ENCODE results near the gene WDPCP. TPM values are rescaled to one million over a fixed set of nuclear protein-coding genes. Genes with fewer than 3 reads are reported as not detected.

The WDPCP gene
- total and polyA plus RNA-seq, 2 of the 13 experiments (the other 11 are each of a cell fraction or from before 2014, with no cell fraction given) = 2.9 to 5.2 TPM

DNA sequence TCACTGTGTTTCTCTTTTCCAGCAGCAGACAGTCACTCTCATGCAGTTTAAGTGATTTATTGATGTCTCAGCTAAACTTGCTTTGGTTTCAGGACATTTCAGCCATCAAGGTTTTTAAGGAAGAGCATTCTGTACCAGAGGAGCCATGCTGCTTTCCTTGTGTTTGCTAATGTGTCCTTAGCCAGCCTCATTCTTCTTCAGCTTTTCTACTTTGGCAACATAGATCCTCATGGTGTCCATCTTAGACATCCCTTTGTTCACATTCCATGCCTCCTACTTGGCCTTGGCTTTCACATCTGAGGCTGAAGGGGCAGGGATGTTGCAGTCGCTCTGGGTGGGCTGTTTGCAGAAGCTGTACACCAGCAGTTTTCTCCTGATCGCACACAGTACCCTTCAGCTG, 469.5 kb downstream of the WDPCP start:
- Histone ChIP-seq H3K9me3 (ENCODE audit: low read length) (no peaks in the 10 kb centered on the region), H3K4me1 (ENCODE audit: insufficient read depth, low read length) (no peaks in the 10 kb centered on the region), H3K79me2 (ENCODE audit: insufficient read depth, low read length) (no peaks in the 10 kb centered on the region), H2AFZ (ENCODE audit: low read length) (no peak overlapping the region), H3K4me2 (ENCODE audit: low read depth, low read length) (no peak overlapping the region), H4K20me1 (ENCODE audit: insufficient read depth, low read length) (no peaks in the 10 kb centered on the region), H3K9ac (ENCODE audit: insufficient read depth, low read depth, low read length) (no peak overlapping the region), H3K36me3 (replicated peaks in 1 of 2; ENCODE audit: control insufficient read depth in 1 of 2, insufficient read depth in 2 of 2, low read length in 2 of 2) (no peaks in the 10 kb centered on the region), H3K27me3 (ENCODE audit: control insufficient read depth in 1 of 2, insufficient read depth in 2 of 2, low read length in 2 of 2) (no peaks in the 10 kb centered on the region), H3K4me3 (replicated peaks in 1 of 3; ENCODE audit: insufficient read depth in 1 of 3, low read depth in 2 of 3, low read length in 3 of 3) (no peak overlapping the region), H3K27ac (ENCODE audit: extremely low read length, insufficient read depth, low read length) (no peak overlapping the region)
- intact Hi-C loops (cut with micrococcal nuclease; ENCODE audit: unreplicated experiment) = no loop called here
- FAIRE-seq (no peak), DNase-seq (ENCODE audit: low spot score) (no peak), ATAC-seq (no peak)
- POLR2A ChIA-PET = no interaction called here
- no peak for TF ChIP-seq MIXL1 (CRISPR knock-in tag; IDR thresholded peaks at IDR 0.05)
- TF ChIP-seq MAFK (conservative IDR thresholded peaks at IDR 0.05 in 1 of 2, IDR thresholded peaks at IDR 0.05 in 1 of 2; ENCODE audit: low read length in 2 of 2) = peak; percentile 38 to 50; a peak in 3 of 4 replicates
- TF ChIP-seq ETV6 (CRISPR knock-in tag; conservative IDR thresholded peaks at IDR 0.05) = no peak
- 53% methylated on average over 2 of the region's 2 CpGs for WGBS (ENCODE audit: low lambda C conversion rate)
- BruUV-seq (replicated peaks) = no TSS peak
- in situ Hi-C loops (cut with HindIII; ENCODE audit: extremely low pct_ligation_motif_present, low pct_unique_long_range_greater_than_20kb) = no loop called here
- CTCF ChIA-PET (ENCODE audit: low intra/inter-chr PET ratio, low total read pairs) = no interaction called here

DNA sequence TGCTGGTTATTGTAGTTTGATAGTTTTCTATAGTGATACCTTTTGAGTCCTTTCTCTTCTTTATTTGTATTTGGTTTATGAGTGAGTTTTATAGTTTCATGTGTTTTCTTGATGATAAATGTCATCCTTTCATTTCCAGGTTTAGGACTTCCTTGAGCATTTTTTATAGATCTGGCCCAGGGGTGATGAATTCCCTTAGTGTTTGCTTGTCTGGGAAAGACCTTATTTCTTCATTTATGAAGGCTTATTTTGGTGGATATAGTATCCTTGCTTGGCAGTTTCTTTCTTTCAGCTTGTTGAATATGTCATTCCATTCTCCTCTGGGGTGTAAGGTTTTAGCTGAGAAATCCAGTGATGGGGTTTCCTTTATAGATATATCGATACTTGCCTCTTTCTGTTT, 483.8 kb downstream of the WDPCP start:
- WGBS (ENCODE audit: low lambda C conversion rate) = 45% methylated on average over 1 of the region's 1 CpG
- TF ChIP-seq, protein P1, sequence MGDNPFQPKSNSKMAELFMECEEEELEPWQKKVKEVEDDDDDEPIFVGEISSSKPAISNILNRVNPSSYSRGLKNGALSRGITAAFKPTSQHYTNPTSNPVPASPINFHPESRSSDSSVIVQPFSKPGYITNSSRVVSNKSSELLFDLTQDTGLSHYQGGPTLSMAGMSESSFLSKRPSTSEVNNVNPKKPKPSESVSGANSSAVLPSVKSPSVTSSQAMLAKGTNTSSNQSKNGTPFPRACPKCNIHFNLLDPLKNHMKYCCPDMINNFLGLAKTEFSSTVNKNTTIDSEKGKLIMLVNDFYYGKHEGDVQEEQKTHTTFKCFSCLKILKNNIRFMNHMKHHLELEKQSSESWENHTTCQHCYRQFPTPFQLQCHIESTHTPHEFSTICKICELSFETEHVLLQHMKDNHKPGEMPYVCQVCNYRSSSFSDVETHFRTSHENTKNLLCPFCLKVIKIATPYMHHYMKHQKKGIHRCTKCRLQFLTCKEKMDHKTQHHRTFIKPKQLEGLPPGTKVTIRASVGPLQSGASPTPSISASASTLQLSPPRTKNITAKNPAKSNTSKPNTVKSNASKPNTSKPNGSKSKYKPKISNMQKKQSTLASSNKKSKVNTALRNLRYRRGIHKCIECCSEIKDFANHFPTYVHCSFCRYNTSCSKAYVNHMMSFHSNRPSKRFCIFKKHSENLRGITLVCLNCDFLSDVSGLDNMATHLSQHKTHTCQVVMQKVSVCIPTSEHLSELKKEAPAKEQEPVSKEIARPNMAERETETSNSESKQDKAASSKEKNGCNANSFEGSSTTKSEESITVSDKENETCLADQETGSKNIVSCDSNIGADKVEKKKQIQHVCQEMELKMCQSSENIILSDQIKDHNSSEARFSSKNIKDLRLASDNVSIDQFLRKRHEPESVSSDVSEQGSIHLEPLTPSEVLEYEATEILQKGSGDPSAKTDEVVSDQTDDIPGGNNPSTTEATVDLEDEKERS (CRISPR knock-in tag; IDR thresholded peaks at IDR 0.05) = peak; percentile 81; the same call in 1 of the 2 replicates
- TF ChIP-seq FOXA1 (IDR thresholded peaks at IDR 0.05) (0 out of 2 replicates have a peak, but pooled peaks have one; percentile 14), FOXA1 (CRISPR knock-in tag; IDR thresholded peaks at IDR 0.05) (no peak), ISL2 (CRISPR knock-in tag; IDR thresholded peaks at IDR 0.05) (no peak), TOPORS (CRISPR knock-in tag; IDR thresholded peaks at IDR 0.05) (peak; percentile 89; the same call in 1 of the 2 replicates)

More for the DNA sequence above, 483.8 kb downstream of the WDPCP start:
- H3K27ac ChIP-seq (ENCODE audit: extremely low read length, insufficient read depth, low read length) = no peak overlapping the region
- no peak overlapping the region for H3K9ac ChIP-seq (ENCODE audit: insufficient read depth, low read depth, low read length)
- no peaks in the 10 kb centered on the region for H3K79me2 ChIP-seq (ENCODE audit: insufficient read depth, low read length)
- no peaks in the 10 kb centered on the region for H4K20me1 ChIP-seq (ENCODE audit: insufficient read depth, low read length)
- H2AFZ ChIP-seq (ENCODE audit: low read length) = no peak overlapping the region
- no peak for DNase-seq (ENCODE audit: low spot score)
- peaks cover 0 to 5% of the 10 kb centered on the region in 2 experiments; a peak in 1 of 5 replicates for H3K27me3 ChIP-seq (ENCODE audit: control insufficient read depth in 1 of 2, insufficient read depth in 2 of 2, low read length in 2 of 2)
- ChIA-PET POLR2A (no interaction called here), CTCF (ENCODE audit: low intra/inter-chr PET ratio, low total read pairs) (no interaction called here)
- intact Hi-C loops (cut with micrococcal nuclease; ENCODE audit: unreplicated experiment) (no loop called here), in situ Hi-C loops (cut with HindIII; ENCODE audit: extremely low pct_ligation_motif_present, low pct_unique_long_range_greater_than_20kb) (no loop called here)
- H3K4me1 ChIP-seq (ENCODE audit: insufficient read depth, low read length) = peaks cover 18% of the 10 kb centered on the region
- peaks cover 35% of the 10 kb centered on the region for H3K9me3 ChIP-seq (ENCODE audit: low read length)
- no peak for ATAC-seq
- no peak overlapping the region for H3K4me2 ChIP-seq (ENCODE audit: low read depth, low read length)
- no TSS peak for BruUV-seq (replicated peaks)
- H3K4me3 ChIP-seq (replicated peaks in 1 of 3; ENCODE audit: insufficient read depth in 1 of 3, low read depth in 2 of 3, low read length in 3 of 3) = no peak overlapping the region
- H3K36me3 ChIP-seq (replicated peaks in 1 of 2; ENCODE audit: control insufficient read depth in 1 of 2, insufficient read depth in 2 of 2, low read length in 2 of 2) = no peaks in the 10 kb centered on the region
- FAIRE-seq = no peak

All from HepG2 (cell line).